Vagina (tissue), 2 donors: Measurements from ENCODE around the gene HSD3B1.

ENCODE experiments used
- POLR2A ChIP-seq, 2 donors: fragments of 450-650 bp; IDR thresholded peaks; one replicate each; pipeline ENCODE4 v1.6.1; 2017; ENCODE audit warnings: antibody characterized with exemption in 2 of 2, mild to moderate bottlenecking in 2 of 2, moderate library complexity in 2 of 2
- POLR2AphosphoS5 ChIP-seq, 2 donors: sonication (generic); formaldehyde crosslinking; IDR thresholded peaks; one replicate each; pipeline ENCODE4 v1.9.0; 2017; ENCODE audit warnings: antibody characterized with exemption in 2 of 2, mild to moderate bottlenecking in 2 of 2, low read depth in 1 of 2; ENCODE audit not compliant: insufficient read depth in 1 of 2

DNA sequence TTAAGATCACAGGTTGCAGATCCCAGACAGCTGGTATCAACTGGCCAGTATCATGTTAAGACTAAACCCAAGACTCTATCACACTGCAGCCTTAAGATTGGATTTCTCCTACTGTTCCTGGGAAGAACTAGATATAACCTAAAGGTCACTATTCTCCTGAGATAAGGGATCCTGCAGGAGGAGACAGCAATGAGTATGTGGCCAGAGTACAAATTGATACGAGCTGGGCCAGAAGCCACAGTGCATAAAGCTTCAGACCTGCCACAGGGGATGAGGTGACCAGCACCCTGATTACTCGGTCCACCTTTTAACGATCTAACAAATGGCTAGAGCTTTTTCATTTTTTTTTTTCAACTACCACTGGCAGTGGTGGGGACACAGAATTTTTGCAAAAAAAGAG lies 31.0 kb downstream of the HSD3B1 start:
- TF ChIP-seq POLR2AphosphoS5 (IDR thresholded peaks at IDR 0.05; ENCODE audit: insufficient read depth in 1 of 2, low read depth in 1 of 2) (no peak), POLR2A (IDR thresholded peaks at IDR 0.05) (no peak)
